Breast epithelium (tissue), 4 donors: ENCODE results near the gene C10orf143. TPM values are rescaled to one million over a fixed set of nuclear protein-coding genes. Genes with fewer than 3 reads are reported as not detected.
"Not testable (repeated sequence)": the region's sequence is repeated elsewhere in the genome, so short reads cannot be mapped to it uniquely, and the experiment has no call there.

ENCODE experiments used
- DNase-seq, 2 donors: peaks; one replicate each; pipeline ENCODE4 v3.0.0-alpha.2; 2019; ENCODE audit warnings: low spot score in 2 of 2
- H3K27ac ChIP-seq, 2 donors: fragments of 200-600 bp; sonication (generic) in 1 of 2; one replicate each; pipeline ENCODE4 v1.5.1; 2016 to 2019; ENCODE audit warnings: mild to moderate bottlenecking in 1 of 2
- H3K27me3 ChIP-seq, 2 donors: fragments of 200-600 bp; sonication (generic) in 1 of 2; one replicate each; pipeline versions ENCODE4 v1.5.1 to v1.6.0; 2017 to 2019; ENCODE audit warnings: control low read depth in 1 of 2, mild to moderate bottlenecking in 1 of 2
- H3K36me3 ChIP-seq: fragments of 200-600 bp; one replicate; pipeline ENCODE4 v1.5.1; 2019
- H3K4me1 ChIP-seq, 2 donors: fragments of 200-600 bp; sonication (generic); one replicate each; pipeline ENCODE4 v1.5.1; 2016 to 2019; ENCODE audit warnings: control low read depth in 1 of 2
- H3K4me3 ChIP-seq, 3 donors: fragments of 200-600 bp; sonication (generic); 1 replicate in 2 of 3; 2 replicates in 1 of 3; pipeline ENCODE4 v1.5.1; 2016 to 2019; ENCODE audit warnings: mild to moderate bottlenecking in 3 of 3, moderate library complexity in 2 of 3
- H3K9me3 ChIP-seq, 2 donors: fragments of 200-600 bp; sonication (generic) in 1 of 2; one replicate each; pipeline ENCODE4 v1.5.1; 2016 to 2019; ENCODE audit warnings: control low read depth in 1 of 2
- CTCF ChIP-seq, 3 donors: fragments of 450-650 bp; IDR thresholded peaks; one replicate each; pipeline ENCODE4 v1.5.1; 2016 to 2017; ENCODE audit warnings: antibody characterized with exemption in 3 of 3, mild to moderate bottlenecking in 3 of 3, moderate library complexity in 3 of 3
- POLR2A ChIP-seq: fragments of 450-650 bp; IDR thresholded peaks from one replicate; pipeline ENCODE4 v1.6.1; 2016; ENCODE audit warnings: antibody characterized with exemption, mild to moderate bottlenecking, moderate library complexity
- POLR2AphosphoS5 ChIP-seq, 3 donors: sonication (generic); formaldehyde crosslinking; IDR thresholded peaks; one replicate each; pipeline ENCODE4 v1.6.1; 2017; ENCODE audit warnings: antibody characterized with exemption in 3 of 3
- intact Hi-C: fragments of 100-400 bp; cut with DNase I; formaldehyde crosslinking; loops from one replicate; pipeline ENCODE4 v1.15.1; 2023; ENCODE audit warnings: low total_unique reads
- total RNA-seq, 3 donors: library from RNA; depleted of rRNA; stranded (reverse); fragments of >200 nt; gene quantifications; one replicate each; pipeline ENCODE4 v1.1.0, GENCODE V29; 2016

C10orf143 gene
- total RNA-seq, 3 donors from 2014 or later: 2.1 to 6.6 (median 2.9) TPM

DNA sequence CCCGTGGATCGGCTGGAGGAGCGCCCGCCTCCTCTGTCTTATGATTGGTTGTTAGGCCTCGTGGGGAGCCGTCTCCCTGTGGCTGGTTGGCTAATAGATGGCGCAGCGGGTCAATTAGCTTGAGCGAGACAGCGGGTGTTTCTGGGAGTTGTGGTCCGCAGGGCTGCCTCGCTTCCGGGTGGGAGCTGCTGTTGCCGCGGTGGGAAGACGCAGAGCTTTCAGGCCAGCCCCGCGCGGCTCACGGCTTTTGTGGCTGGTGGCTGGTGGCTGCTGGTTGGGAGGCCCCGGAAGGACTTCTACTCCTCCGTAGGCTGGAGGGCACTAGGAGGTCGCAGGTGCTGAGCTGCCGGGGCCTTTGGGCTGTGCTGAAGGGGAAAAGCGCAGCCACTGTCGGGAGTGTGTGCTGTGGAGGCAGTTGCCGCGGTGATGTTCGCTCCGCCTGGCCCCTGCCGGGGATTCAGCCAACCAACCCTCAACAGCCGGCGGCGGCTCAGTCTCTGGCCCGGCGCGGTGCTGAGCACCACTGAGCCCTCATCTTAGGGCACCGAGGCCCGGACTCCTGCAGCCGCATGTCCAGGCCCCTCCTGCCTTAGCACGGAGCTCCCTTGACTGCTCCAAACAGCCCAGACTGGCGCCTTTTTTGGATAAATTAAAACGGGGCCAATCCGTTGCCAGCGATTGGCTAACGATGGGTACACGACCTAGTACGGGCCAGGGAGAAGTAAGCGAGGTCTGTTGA lies 652 bp upstream of the C10orf143 start:
- DNase-seq: peak; percentile 96 to 97
- intact Hi-C loops: no loop called here
- Histone ChIP-seq H3K27me3 (no peaks in the 10 kb centered on the region), H3K36me3 (no peaks in the 10 kb centered on the region), H3K27ac (peak overlapping the region; percentile 92 to 96), H3K4me3 (peak overlapping the region; percentile 65 to 80 (median 71)), H3K9me3 (no peaks in the 10 kb centered on the region), H3K4me1 (peaks cover 0 to 4% of the 10 kb centered on the region in 2 donors)
- TF ChIP-seq CTCF (IDR thresholded peaks at IDR 0.05) (no peak), POLR2A (peak; percentile 11), POLR2AphosphoS5 (IDR thresholded peaks at IDR 0.05) (peak in 1 of 3 donors; percentile 42)

- Histone ChIP-seq H3K27me3 (no peaks in the 10 kb centered on the region), H3K9me3 (no peaks in the 10 kb centered on the region), H3K4me1 (peaks cover 0 to 4% of the 10 kb centered on the region in 2 donors), H3K27ac (peak overlapping the region; percentile 92 to 96), H3K4me3 (peak overlapping the region; percentile 65 to 80 (median 71)), H3K36me3 (no peaks in the 10 kb centered on the region)
- DNase-seq: peak; percentile 55 to 59
- TF ChIP-seq CTCF (IDR thresholded peaks at IDR 0.05) (peak; percentile 33 to 79 (median 72)), POLR2AphosphoS5 (IDR thresholded peaks at IDR 0.05) (no peak), POLR2A (no peak)
- intact Hi-C loops: no loop called here
These were observed 809 bp downstream of the C10orf143 start for GRCh38 chr10:130109796-130110245.

GRCh38 chr10:130108934-130109604 lies 1.6 kb downstream of the C10orf143 start:
- Histone ChIP-seq H3K4me1 (peaks cover 0 to 4% of the 10 kb centered on the region in 2 donors), H3K4me3 (peak overlapping the region in 2 of 3 donors; percentile 65 to 80), H3K27me3 (no peaks in the 10 kb centered on the region), H3K36me3 (no peaks in the 10 kb centered on the region), H3K9me3 (no peaks in the 10 kb centered on the region), H3K27ac (peak overlapping the region in 1 of 2 donors; percentile 92)
- no peak for TF ChIP-seq POLR2AphosphoS5 (IDR thresholded peaks at IDR 0.05)
- no peak for TF ChIP-seq POLR2A
- TF ChIP-seq CTCF (IDR thresholded peaks at IDR 0.05): no peak
- DNase-seq: no peak
- intact Hi-C loops: no loop called here

- H3K27me3 ChIP-seq, H3K4me3 ChIP-seq, intact Hi-C loops, H3K36me3 ChIP-seq, DNase-seq, H3K27ac ChIP-seq, H3K4me1 ChIP-seq, H3K9me3 ChIP-seq: not testable (repeated sequence)
These were observed 2.5 kb downstream of the C10orf143 start for GRCh38 chr10:130108146-130108545.

DNA sequence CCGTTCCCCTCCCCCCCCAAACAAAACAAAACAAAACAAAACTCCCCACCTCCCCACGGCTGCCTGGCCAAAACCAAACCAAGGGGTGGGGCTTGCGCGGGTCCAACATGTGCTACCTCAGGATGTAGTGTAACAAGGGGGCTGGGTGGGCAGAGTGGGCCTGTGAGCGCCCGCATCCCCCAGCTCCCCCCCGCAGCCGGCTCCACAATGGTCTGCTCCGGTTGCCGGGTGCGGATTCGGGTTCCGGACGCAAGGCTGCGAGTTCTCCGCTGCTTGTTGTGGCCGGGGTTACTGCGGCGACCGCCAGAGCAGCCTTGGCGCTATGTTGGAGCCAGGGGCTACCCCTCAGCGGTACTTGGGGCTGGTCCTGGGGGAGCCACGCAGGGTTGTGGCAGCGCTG lies 4.9 kb downstream of the C10orf143 start:
- no peak overlapping the region for H3K27ac ChIP-seq
- H3K4me3 ChIP-seq: no peak overlapping the region
- DNase-seq: no peak
- peaks cover 0 to 4% of the 10 kb centered on the region in 2 donors for H3K4me1 ChIP-seq
- H3K27me3 ChIP-seq: no peaks in the 10 kb centered on the region
- TF ChIP-seq POLR2AphosphoS5 (IDR thresholded peaks at IDR 0.05) (no peak), CTCF (IDR thresholded peaks at IDR 0.05) (no peak), POLR2A (no peak)
- H3K9me3 ChIP-seq: no peaks in the 10 kb centered on the region
- H3K36me3 ChIP-seq: no peaks in the 10 kb centered on the region
- intact Hi-C loops: no loop called here
